ENCODE data around the gene SEC22A.

SEC22A gene

GRCh38 chr3:123158899-123159390, 42.8 kb upstream of the SEC22A start:
- peak; percentile 10 for DNase-seq (ENCODE audit: low read depth)
- no peaks in the 10 kb centered on the region for H3K4me1 ChIP-seq (ENCODE audit: control insufficient read depth, insufficient read depth, low read length)
- no peak overlapping the region for H3K4me3 ChIP-seq (ENCODE audit: low read length)
- H3K9me3 ChIP-seq (ENCODE audit: control insufficient read depth, low read length): no peaks in the 10 kb centered on the region
- H3K27me3 ChIP-seq (replicated peaks; ENCODE audit: control insufficient read depth, insufficient read depth, low read length): no peaks in the 10 kb centered on the region
- no peak overlapping the region for H3K9ac ChIP-seq (ENCODE audit: low read length)
- peaks cover 94% of the 10 kb centered on the region for H3K36me3 ChIP-seq (ENCODE audit: control insufficient read depth, insufficient read depth, low read length, severe bottlenecking)

GRCh38 chr3:123159926-123160635, 41.7 kb upstream of the SEC22A start:
- H3K36me3 ChIP-seq (ENCODE audit: control insufficient read depth, insufficient read depth, low read length, severe bottlenecking): peaks cover 94% of the 10 kb centered on the region
- H3K4me1 ChIP-seq (ENCODE audit: control insufficient read depth, insufficient read depth, low read length): no peaks in the 10 kb centered on the region
- peak; percentile 11 for DNase-seq (ENCODE audit: low read depth)
- H3K27me3 ChIP-seq (replicated peaks; ENCODE audit: control insufficient read depth, insufficient read depth, low read length): no peaks in the 10 kb centered on the region
- no peak overlapping the region for H3K9ac ChIP-seq (ENCODE audit: low read length)
- H3K4me3 ChIP-seq (ENCODE audit: low read length): no peak overlapping the region
- no peaks in the 10 kb centered on the region for H3K9me3 ChIP-seq (ENCODE audit: control insufficient read depth, low read length)

- Histone ChIP-seq H3K9ac (ENCODE audit: low read length) (no peak overlapping the region), H3K36me3 (ENCODE audit: control insufficient read depth, insufficient read depth, low read length, severe bottlenecking) (peaks cover 86% of the 10 kb centered on the region), H3K4me1 (ENCODE audit: control insufficient read depth, insufficient read depth, low read length) (no peaks in the 10 kb centered on the region), H3K4me3 (ENCODE audit: low read length) (no peak overlapping the region), H3K27me3 (replicated peaks; ENCODE audit: control insufficient read depth, insufficient read depth, low read length) (no peaks in the 10 kb centered on the region), H3K9me3 (ENCODE audit: control insufficient read depth, low read length) (no peaks in the 10 kb centered on the region)
- DNase-seq (ENCODE audit: low read depth): no peak
Observed at GRCh38 chr3:123161167-123161566, 40.6 kb upstream of the SEC22A start.

- Histone ChIP-seq H3K9me3 (ENCODE audit: control insufficient read depth, low read length) (no peaks in the 10 kb centered on the region), H3K4me3 (ENCODE audit: low read length) (no peak overlapping the region), H3K4me1 (ENCODE audit: control insufficient read depth, insufficient read depth, low read length) (no peaks in the 10 kb centered on the region), H3K9ac (ENCODE audit: low read length) (no peak overlapping the region), H3K36me3 (ENCODE audit: control insufficient read depth, insufficient read depth, low read length, severe bottlenecking) (peaks cover 78% of the 10 kb centered on the region), H3K27me3 (replicated peaks; ENCODE audit: control insufficient read depth, insufficient read depth, low read length) (no peaks in the 10 kb centered on the region)
- DNase-seq (ENCODE audit: low read depth): no peak
Observed at GRCh38 chr3:123163141-123163540, 38.6 kb upstream of the SEC22A start.

- Histone ChIP-seq H3K9ac (ENCODE audit: low read length) (no peak overlapping the region), H3K9me3 (ENCODE audit: control insufficient read depth, low read length) (no peaks in the 10 kb centered on the region), H3K4me1 (ENCODE audit: control insufficient read depth, insufficient read depth, low read length) (no peaks in the 10 kb centered on the region), H3K4me3 (ENCODE audit: low read length) (no peak overlapping the region), H3K36me3 (ENCODE audit: control insufficient read depth, insufficient read depth, low read length, severe bottlenecking) (peaks cover 61% of the 10 kb centered on the region), H3K27me3 (replicated peaks; ENCODE audit: control insufficient read depth, insufficient read depth, low read length) (no peaks in the 10 kb centered on the region)
- no peak for DNase-seq (ENCODE audit: low read depth)
Observed at GRCh38 chr3:123165163-123165562, 36.6 kb upstream of the SEC22A start.

- Histone ChIP-seq H3K9me3 (ENCODE audit: control insufficient read depth, low read length) (no peaks in the 10 kb centered on the region), H3K4me1 (ENCODE audit: control insufficient read depth, insufficient read depth, low read length) (no peaks in the 10 kb centered on the region), H3K36me3 (ENCODE audit: control insufficient read depth, insufficient read depth, low read length, severe bottlenecking) (peaks cover 40% of the 10 kb centered on the region)
Observed at GRCh38 chr3:123167686-123168085, 34.1 kb upstream of the SEC22A start.

GRCh38 chr3:123168122-123168521, 33.6 kb upstream of the SEC22A start:
- DNase-seq (ENCODE audit: low read depth): no peak
- Histone ChIP-seq H3K4me1 (ENCODE audit: control insufficient read depth, insufficient read depth, low read length) (no peaks in the 10 kb centered on the region), H3K27me3 (replicated peaks; ENCODE audit: control insufficient read depth, insufficient read depth, low read length) (no peaks in the 10 kb centered on the region), H3K9ac (ENCODE audit: low read length) (no peak overlapping the region), H3K9me3 (ENCODE audit: control insufficient read depth, low read length) (no peaks in the 10 kb centered on the region), H3K36me3 (ENCODE audit: control insufficient read depth, insufficient read depth, low read length, severe bottlenecking) (peaks cover 36% of the 10 kb centered on the region), H3K4me3 (ENCODE audit: low read length) (no peak overlapping the region)

More at GRCh38 chr3:123167686-123168085, 34.1 kb upstream of the SEC22A start:
- DNase-seq (ENCODE audit: low read depth): no peak
- Histone ChIP-seq H3K9ac (ENCODE audit: low read length) (no peak overlapping the region), H3K27me3 (replicated peaks; ENCODE audit: control insufficient read depth, insufficient read depth, low read length) (no peaks in the 10 kb centered on the region), H3K4me3 (ENCODE audit: low read length) (no peak overlapping the region)

GRCh38 chr3:123168605-123169004, 33.1 kb upstream of the SEC22A start:
- Histone ChIP-seq H3K4me3 (ENCODE audit: low read length) (no peak overlapping the region), H3K36me3 (ENCODE audit: control insufficient read depth, insufficient read depth, low read length, severe bottlenecking) (peaks cover 31% of the 10 kb centered on the region), H3K9me3 (ENCODE audit: control insufficient read depth, low read length) (no peaks in the 10 kb centered on the region), H3K4me1 (ENCODE audit: control insufficient read depth, insufficient read depth, low read length) (no peaks in the 10 kb centered on the region), H3K9ac (ENCODE audit: low read length) (no peak overlapping the region), H3K27me3 (replicated peaks; ENCODE audit: control insufficient read depth, insufficient read depth, low read length) (no peaks in the 10 kb centered on the region)
- DNase-seq (ENCODE audit: low read depth): no peak

- no peaks in the 10 kb centered on the region for H3K4me1 ChIP-seq (ENCODE audit: control insufficient read depth, insufficient read depth, low read length)
- H3K27me3 ChIP-seq (replicated peaks; ENCODE audit: control insufficient read depth, insufficient read depth, low read length): no peaks in the 10 kb centered on the region
- no peak overlapping the region for H3K9ac ChIP-seq (ENCODE audit: low read length)
- peaks cover 22% of the 10 kb centered on the region for H3K36me3 ChIP-seq (ENCODE audit: control insufficient read depth, insufficient read depth, low read length, severe bottlenecking)
- no peaks in the 10 kb centered on the region for H3K9me3 ChIP-seq (ENCODE audit: control insufficient read depth, low read length)
- no peak overlapping the region for H3K4me3 ChIP-seq (ENCODE audit: low read length)
- no peak for DNase-seq (ENCODE audit: low read depth)
Observed at GRCh38 chr3:123169492-123169929, 32.2 kb upstream of the SEC22A start.

GRCh38 chr3:123169930-123170329, 31.8 kb upstream of the SEC22A start:
- peaks cover 18% of the 10 kb centered on the region for H3K36me3 ChIP-seq (ENCODE audit: control insufficient read depth, insufficient read depth, low read length, severe bottlenecking)
- no peak overlapping the region for H3K9ac ChIP-seq (ENCODE audit: low read length)
- no peaks in the 10 kb centered on the region for H3K4me1 ChIP-seq (ENCODE audit: control insufficient read depth, insufficient read depth, low read length)
- DNase-seq (ENCODE audit: low read depth): no peak
- no peaks in the 10 kb centered on the region for H3K9me3 ChIP-seq (ENCODE audit: control insufficient read depth, low read length)
- no peak overlapping the region for H3K4me3 ChIP-seq (ENCODE audit: low read length)
- H3K27me3 ChIP-seq (replicated peaks; ENCODE audit: control insufficient read depth, insufficient read depth, low read length): no peaks in the 10 kb centered on the region

- H3K9me3 ChIP-seq (ENCODE audit: control insufficient read depth, low read length): no peaks in the 10 kb centered on the region
- no peak overlapping the region for H3K9ac ChIP-seq (ENCODE audit: low read length)
- H3K4me1 ChIP-seq (ENCODE audit: control insufficient read depth, insufficient read depth, low read length): no peaks in the 10 kb centered on the region
- DNase-seq (ENCODE audit: low read depth): no peak
- no peaks in the 10 kb centered on the region for H3K36me3 ChIP-seq (ENCODE audit: control insufficient read depth, insufficient read depth, low read length, severe bottlenecking)
- H3K27me3 ChIP-seq (replicated peaks; ENCODE audit: control insufficient read depth, insufficient read depth, low read length): no peaks in the 10 kb centered on the region
- H3K4me3 ChIP-seq (ENCODE audit: low read length): no peak overlapping the region
Observed at GRCh38 chr3:123180791-123181190, 21.0 kb upstream of the SEC22A start.

- DNase-seq (ENCODE audit: low read depth): no peak
- Histone ChIP-seq H3K9ac (ENCODE audit: low read length) (no peak overlapping the region), H3K9me3 (ENCODE audit: control insufficient read depth, low read length) (no peaks in the 10 kb centered on the region), H3K4me3 (ENCODE audit: low read length) (no peak overlapping the region), H3K4me1 (ENCODE audit: control insufficient read depth, insufficient read depth, low read length) (no peaks in the 10 kb centered on the region), H3K36me3 (ENCODE audit: control insufficient read depth, insufficient read depth, low read length, severe bottlenecking) (no peaks in the 10 kb centered on the region), H3K27me3 (replicated peaks; ENCODE audit: control insufficient read depth, insufficient read depth, low read length) (no peaks in the 10 kb centered on the region)
Observed at GRCh38 chr3:123186695-123187094, 15.0 kb upstream of the SEC22A start.

Data from adipocyte (in vitro differentiated cells).